ENCODE results near the gene SLC30A3.

- TF ChIP-seq PKNOX1 (IDR thresholded peaks at IDR 0.05) (no peak), LEF1 (IDR thresholded peaks at IDR 0.05; ENCODE audit: borderline replicate concordance) (no peak), ELF4 (IDR thresholded peaks at IDR 0.05) (no peak), HDGF (IDR thresholded peaks at IDR 0.05; ENCODE audit: borderline replicate concordance) (no peak), FOXA1 (IDR thresholded peaks at IDR 0.05) (no peak), FOXM1 (IDR thresholded peaks at IDR 0.05; ENCODE audit: borderline replicate concordance) (no peak), BHLHE40 (IDR thresholded peaks at IDR 0.05; ENCODE audit: borderline replicate concordance) (no peak), FOXK2 (IDR thresholded peaks at IDR 0.05) (no peak), NFRKB (IDR thresholded peaks at IDR 0.05) (no peak), SUZ12 (IDR thresholded peaks at IDR 0.05) (no peak), L3MBTL2 (conservative IDR thresholded peaks at IDR 0.05) (no peak), TARDBP (IDR thresholded peaks at IDR 0.05) (no peak), SP1 (IDR thresholded peaks at IDR 0.05) (no peak), ARNT (IDR thresholded peaks at IDR 0.05) (no peak)
Observed at GRCh38 chr2:27312152-27312551, 49.3 kb upstream of the SLC30A3 start.

All from HEK293T (cell line).